ENCODE results near the gene NXPE4.

DNA sequence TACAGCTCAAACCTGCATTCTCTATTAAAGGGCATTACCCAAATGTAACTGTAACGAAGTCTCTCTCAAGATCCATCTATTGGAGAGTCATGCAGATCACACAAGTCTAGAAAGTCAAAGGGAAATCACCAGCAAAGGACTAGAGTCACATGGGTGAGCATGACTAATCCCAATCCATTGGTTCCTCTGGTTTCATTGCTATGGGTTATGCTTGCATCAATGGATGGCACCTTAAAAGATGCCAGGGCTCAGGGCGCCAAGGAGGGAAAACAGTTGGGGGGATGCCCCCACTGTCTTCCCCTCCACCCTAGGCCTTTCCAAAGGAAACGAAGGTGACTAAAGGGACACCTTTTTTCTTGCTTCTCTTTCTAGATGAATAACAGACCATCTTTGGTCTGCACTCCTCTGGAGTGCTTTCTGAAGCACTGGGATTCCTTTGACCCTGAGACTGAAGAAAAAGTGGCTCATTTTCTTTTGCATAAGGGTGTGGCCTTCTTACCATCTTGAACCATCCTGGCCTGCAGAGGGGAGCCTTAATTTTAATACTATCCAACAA lies 8.1 kb downstream of the NXPE4 start:
- TF ChIP-seq, protein P1, sequence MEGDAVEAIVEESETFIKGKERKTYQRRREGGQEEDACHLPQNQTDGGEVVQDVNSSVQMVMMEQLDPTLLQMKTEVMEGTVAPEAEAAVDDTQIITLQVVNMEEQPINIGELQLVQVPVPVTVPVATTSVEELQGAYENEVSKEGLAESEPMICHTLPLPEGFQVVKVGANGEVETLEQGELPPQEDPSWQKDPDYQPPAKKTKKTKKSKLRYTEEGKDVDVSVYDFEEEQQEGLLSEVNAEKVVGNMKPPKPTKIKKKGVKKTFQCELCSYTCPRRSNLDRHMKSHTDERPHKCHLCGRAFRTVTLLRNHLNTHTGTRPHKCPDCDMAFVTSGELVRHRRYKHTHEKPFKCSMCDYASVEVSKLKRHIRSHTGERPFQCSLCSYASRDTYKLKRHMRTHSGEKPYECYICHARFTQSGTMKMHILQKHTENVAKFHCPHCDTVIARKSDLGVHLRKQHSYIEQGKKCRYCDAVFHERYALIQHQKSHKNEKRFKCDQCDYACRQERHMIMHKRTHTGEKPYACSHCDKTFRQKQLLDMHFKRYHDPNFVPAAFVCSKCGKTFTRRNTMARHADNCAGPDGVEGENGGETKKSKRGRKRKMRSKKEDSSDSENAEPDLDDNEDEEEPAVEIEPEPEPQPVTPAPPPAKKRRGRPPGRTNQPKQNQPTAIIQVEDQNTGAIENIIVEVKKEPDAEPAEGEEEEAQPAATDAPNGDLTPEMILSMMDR (IDR thresholded peaks at IDR 0.05; ENCODE audit: poor library complexity, severe bottlenecking): no peak
- TF ChIP-seq RAD21 (conservative IDR thresholded peaks at IDR 0.05) (no peak), EP300 (conservative IDR thresholded peaks at IDR 0.05; ENCODE audit: poor library complexity, severe bottlenecking) (no peak), TAF1 (IDR thresholded peaks at IDR 0.05; ENCODE audit: low read depth) (no peak), POLR2AphosphoS5 (IDR thresholded peaks at IDR 0.05) (no peak)
